Measurements from ENCODE around the gene CDH3. TPM values are rescaled to one million over a fixed set of nuclear protein-coding genes. Genes with fewer than 3 reads are reported as not detected.

The CDH3 gene
- total and polyA plus RNA-seq, 10 of the 15 experiments (the other 5 are each of a cell fraction or from before 2014, with no cell fraction given) = 0.05 to 0.44 (median 0.12) TPM; not detected in 5

DNA sequence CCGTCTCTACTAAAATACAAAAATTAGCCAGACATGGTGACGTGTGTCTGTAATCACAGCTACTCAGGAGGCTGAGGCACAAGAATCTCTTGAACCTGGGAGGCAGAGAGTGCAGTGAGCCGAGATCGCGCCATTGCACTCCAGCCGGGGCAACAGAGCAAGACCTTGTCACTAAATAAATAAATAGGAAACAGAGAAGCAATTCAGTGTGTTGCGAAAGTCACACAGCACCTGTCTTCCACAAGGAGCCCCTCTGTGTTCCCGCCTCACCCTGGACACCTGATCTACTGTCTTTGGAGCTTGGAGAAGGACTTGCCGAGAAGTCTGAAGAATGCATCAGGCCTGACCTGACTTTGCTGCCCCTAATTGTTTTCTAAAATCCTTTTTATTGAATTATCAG, 88.5 kb downstream of the CDH3 start (continued):
- TF ChIP-seq ZNF24 (IDR thresholded peaks at IDR 0.05) (no peak), NFYB (IDR thresholded peaks at IDR 0.05; ENCODE audit: insufficient read depth, low read depth, low read length) (no peak), IRF4 (IDR thresholded peaks at IDR 0.05; ENCODE audit: low read depth, low read length) (no peak), RAD21 (IDR thresholded peaks at IDR 0.05; ENCODE audit: insufficient read depth, low read depth, low read length) (no peak), BCL11A (IDR thresholded peaks at IDR 0.05; ENCODE audit: low read depth, low read length) (no peak), YY1 (IDR thresholded peaks at IDR 0.05; ENCODE audit: low read depth, low read length) (no peak)
- TF ChIP-seq, protein P1, sequence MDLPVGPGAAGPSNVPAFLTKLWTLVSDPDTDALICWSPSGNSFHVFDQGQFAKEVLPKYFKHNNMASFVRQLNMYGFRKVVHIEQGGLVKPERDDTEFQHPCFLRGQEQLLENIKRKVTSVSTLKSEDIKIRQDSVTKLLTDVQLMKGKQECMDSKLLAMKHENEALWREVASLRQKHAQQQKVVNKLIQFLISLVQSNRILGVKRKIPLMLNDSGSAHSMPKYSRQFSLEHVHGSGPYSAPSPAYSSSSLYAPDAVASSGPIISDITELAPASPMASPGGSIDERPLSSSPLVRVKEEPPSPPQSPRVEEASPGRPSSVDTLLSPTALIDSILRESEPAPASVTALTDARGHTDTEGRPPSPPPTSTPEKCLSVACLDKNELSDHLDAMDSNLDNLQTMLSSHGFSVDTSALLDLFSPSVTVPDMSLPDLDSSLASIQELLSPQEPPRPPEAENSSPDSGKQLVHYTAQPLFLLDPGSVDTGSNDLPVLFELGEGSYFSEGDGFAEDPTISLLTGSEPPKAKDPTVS (IDR thresholded peaks at IDR 0.05; ENCODE audit: low read depth, low read length) = no peak
- TF ChIP-seq, protein P2, sequence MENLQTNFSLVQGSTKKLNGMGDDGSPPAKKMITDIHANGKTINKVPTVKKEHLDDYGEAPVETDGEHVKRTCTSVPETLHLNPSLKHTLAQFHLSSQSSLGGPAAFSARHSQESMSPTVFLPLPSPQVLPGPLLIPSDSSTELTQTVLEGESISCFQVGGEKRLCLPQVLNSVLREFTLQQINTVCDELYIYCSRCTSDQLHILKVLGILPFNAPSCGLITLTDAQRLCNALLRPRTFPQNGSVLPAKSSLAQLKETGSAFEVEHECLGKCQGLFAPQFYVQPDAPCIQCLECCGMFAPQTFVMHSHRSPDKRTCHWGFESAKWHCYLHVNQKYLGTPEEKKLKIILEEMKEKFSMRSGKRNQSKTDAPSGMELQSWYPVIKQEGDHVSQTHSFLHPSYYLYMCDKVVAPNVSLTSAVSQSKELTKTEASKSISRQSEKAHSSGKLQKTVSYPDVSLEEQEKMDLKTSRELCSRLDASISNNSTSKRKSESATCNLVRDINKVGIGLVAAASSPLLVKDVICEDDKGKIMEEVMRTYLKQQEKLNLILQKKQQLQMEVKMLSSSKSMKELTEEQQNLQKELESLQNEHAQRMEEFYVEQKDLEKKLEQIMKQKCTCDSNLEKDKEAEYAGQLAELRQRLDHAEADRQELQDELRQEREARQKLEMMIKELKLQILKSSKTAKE (IDR thresholded peaks at IDR 0.05; ENCODE audit: low read depth, poor library complexity, severe bottlenecking) = no peak

DNA sequence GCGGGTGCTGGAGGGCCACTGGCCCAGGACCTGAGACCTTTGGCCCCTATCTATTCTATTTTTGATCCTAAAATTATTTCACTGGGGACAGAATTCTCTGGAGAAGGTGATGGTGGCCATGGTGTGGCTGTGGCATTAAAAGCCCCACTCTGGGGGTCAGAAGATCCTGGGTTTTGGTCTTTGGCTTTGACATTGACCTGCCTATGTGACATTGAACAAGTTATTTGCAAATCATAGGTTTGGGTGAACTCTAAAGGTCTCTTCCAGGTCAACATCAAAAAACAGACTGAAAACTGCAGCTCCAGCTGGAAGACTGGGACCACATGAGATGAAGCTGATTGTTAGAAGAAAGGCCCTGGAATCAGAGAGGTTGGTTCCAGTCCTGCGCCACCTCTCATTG, 89.7 kb downstream of the CDH3 start:
- Histone ChIP-seq H4K20me1 (ENCODE audit: control insufficient read depth, insufficient read depth) (no peaks in the 10 kb centered on the region), H3K4me1 (ENCODE audit: control insufficient read depth, insufficient read depth, low read length) (peaks cover 2% of the 10 kb centered on the region), H3K36me3 (ENCODE audit: control insufficient read depth in 2 of 2, insufficient read depth in 2 of 2, low read length in 1 of 2) (no peaks in the 10 kb centered on the region), H3K9ac (ENCODE audit: control insufficient read depth, insufficient read depth, low read length) (no peak overlapping the region), H3K4me2 (ENCODE audit: control insufficient read depth, insufficient read depth) (no peak overlapping the region), H2AFZ (ENCODE audit: control insufficient read depth, low read depth, low read length) (no peak overlapping the region), H3K27ac (ENCODE audit: control insufficient read depth, insufficient read depth) (no peak overlapping the region), H3K27me3 (replicated peaks in 1 of 2; ENCODE audit: control insufficient read depth in 2 of 2, insufficient read depth in 2 of 2, low read length in 1 of 2) (no peaks in the 10 kb centered on the region; a peak in 1 of 4 replicates), H3K9me3 (replicated peaks; ENCODE audit: control insufficient read depth, insufficient read depth, low read length) (no peaks in the 10 kb centered on the region; the same call in 2 of the 3 replicates), H3K79me2 (ENCODE audit: control insufficient read depth, insufficient read depth, low read length) (no peaks in the 10 kb centered on the region), H3K4me3 (no peak overlapping the region)
- RAD21 ChIA-PET (ENCODE audit: unreplicated experiment) = interaction anchor here (1.0 kb wide), 1 partner anchor 14 kb away, joined by 6 read pairs; no protein-coding TSS in a partner anchor
- SMC1A ChIA-PET (ENCODE audit: uncharacterized antibody, unreplicated experiment) = interaction anchor here (0.6 to 2.4 kb wide), 3 partner anchors 15 to 22 kb away, joined by 3 to 7 read pairs (median 5); no protein-coding TSS in a partner anchor
- WGBS (ENCODE audit: insufficient coverage, insufficient replicate concordance, low lambda C conversion rate, missing lambda C conversion rate) = 97% methylated on average over 2 of the region's 2 CpGs
- no TSS peak for BruUV-seq (replicated peaks)
- no peak for DNase-seq (ENCODE audit: low read depth, low spot score)
- FAIRE-seq = no peak
- CTCF ChIA-PET = interaction anchor here (0.9 kb wide), 1 partner anchor 389 kb away, joined by 4 read pairs; no protein-coding TSS in a partner anchor
- intact Hi-C loops (cut with micrococcal nuclease; ENCODE audit: unreplicated experiment) = no loop called here
- POLR2A ChIA-PET = interaction anchor here (1.1 kb wide), 1 partner anchor 22 kb away, joined by 4 read pairs; no protein-coding TSS in a partner anchor
- in situ Hi-C loops (cut with MboI) = no loop called here
- no peak for ATAC-seq
- no peak for TF ChIP-seq BACH1 (IDR thresholded peaks at IDR 0.05; ENCODE audit: borderline replicate concordance)
- TF ChIP-seq POLR2AphosphoS5 (IDR thresholded peaks at IDR 0.05; ENCODE audit: low read length) = no peak
- TF ChIP-seq, protein P3, sequence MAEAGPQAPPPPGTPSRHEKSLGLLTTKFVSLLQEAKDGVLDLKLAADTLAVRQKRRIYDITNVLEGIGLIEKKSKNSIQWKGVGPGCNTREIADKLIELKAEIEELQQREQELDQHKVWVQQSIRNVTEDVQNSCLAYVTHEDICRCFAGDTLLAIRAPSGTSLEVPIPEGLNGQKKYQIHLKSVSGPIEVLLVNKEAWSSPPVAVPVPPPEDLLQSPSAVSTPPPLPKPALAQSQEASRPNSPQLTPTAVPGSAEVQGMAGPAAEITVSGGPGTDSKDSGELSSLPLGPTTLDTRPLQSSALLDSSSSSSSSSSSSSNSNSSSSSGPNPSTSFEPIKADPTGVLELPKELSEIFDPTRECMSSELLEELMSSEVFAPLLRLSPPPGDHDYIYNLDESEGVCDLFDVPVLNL (IDR thresholded peaks at IDR 0.05; ENCODE audit: low read depth, low read length) = no peak
- no peak for TF ChIP-seq NFXL1 (IDR thresholded peaks at IDR 0.05; ENCODE audit: borderline replicate concordance)
- TF ChIP-seq, protein P4, sequence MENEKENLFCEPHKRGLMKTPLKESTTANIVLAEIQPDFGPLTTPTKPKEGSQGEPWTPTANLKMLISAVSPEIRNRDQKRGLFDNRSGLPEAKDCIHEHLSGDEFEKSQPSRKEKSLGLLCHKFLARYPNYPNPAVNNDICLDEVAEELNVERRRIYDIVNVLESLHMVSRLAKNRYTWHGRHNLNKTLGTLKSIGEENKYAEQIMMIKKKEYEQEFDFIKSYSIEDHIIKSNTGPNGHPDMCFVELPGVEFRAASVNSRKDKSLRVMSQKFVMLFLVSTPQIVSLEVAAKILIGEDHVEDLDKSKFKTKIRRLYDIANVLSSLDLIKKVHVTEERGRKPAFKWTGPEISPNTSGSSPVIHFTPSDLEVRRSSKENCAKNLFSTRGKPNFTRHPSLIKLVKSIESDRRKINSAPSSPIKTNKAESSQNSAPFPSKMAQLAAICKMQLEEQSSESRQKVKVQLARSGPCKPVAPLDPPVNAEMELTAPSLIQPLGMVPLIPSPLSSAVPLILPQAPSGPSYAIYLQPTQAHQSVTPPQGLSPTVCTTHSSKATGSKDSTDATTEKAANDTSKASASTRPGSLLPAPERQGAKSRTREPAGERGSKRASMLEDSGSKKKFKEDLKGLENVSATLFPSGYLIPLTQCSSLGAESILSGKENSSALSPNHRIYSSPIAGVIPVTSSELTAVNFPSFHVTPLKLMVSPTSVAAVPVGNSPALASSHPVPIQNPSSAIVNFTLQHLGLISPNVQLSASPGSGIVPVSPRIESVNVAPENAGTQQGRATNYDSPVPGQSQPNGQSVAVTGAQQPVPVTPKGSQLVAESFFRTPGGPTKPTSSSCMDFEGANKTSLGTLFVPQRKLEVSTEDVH (IDR thresholded peaks at IDR 0.05; ENCODE audit: low read depth, partially characterized antibody) = no peak
- no peak for TF ChIP-seq NRF1 (conservative IDR thresholded peaks at IDR 0.05; ENCODE audit: low read depth, low read length)
